Colonic mucosa (tissue), 4 donors: ENCODE results near the gene DPM2. TPM values are rescaled to one million over a fixed set of nuclear protein-coding genes. Genes with fewer than 3 reads are reported as not detected.
A peak's percentile ranks its signal among the peaks of the same experiment; 100 is the strongest.

Experiments used
- DNase-seq: peaks from one replicate; pipeline ENCODE4 v3.0.0-alpha.2; 2020
- H3K27ac ChIP-seq: fragments of 200-600 bp; one replicate; pipeline ENCODE4 v1.8.0; 2021
- H3K27me3 ChIP-seq: fragments of 200-600 bp; one replicate; pipeline ENCODE4 v1.8.0; 2021
- H3K36me3 ChIP-seq: fragments of 200-600 bp; one replicate; pipeline ENCODE4 v1.8.0; 2021
- H3K4me1 ChIP-seq: fragments of 200-600 bp; one replicate; pipeline ENCODE4 v1.8.0; 2021; ENCODE audit warnings: mild to moderate bottlenecking
- H3K4me3 ChIP-seq: fragments of 200-600 bp; one replicate; pipeline ENCODE4 v1.8.0; 2021
- H3K9ac ChIP-seq, 2 donors: one replicate each; pipeline ENCODE4 v1.7.0; 2013; ENCODE audit warnings: control low read depth in 2 of 2, low read depth in 2 of 2, low read length in 2 of 2
- H3K9me3 ChIP-seq: fragments of 200-600 bp; one replicate; pipeline ENCODE4 v1.8.0; 2021
- CTCF ChIP-seq: fragments of 200-600 bp; IDR thresholded peaks from one replicate; pipeline ENCODE4 v1.8.0; 2022; ENCODE audit warnings: antibody characterized with exemption, mild to moderate bottlenecking
- intact Hi-C: fragments of 100-400 bp; cut with DNase I; formaldehyde crosslinking; loops from one replicate; pipeline ENCODE4 v1.14.1; 2022
- total RNA-seq, 2 donors: library from RNA; stranded (reverse); fragmentation: NEBNext Ultra II Directional in 1 of 2; extraction: Animal tissue kit (Norgen Biotek cat#: 25700) in 1 of 2; gene quantifications; one replicate each; pipeline ENCODE4 v1.2.1, GENCODE V29; 2021
- donor health status: healthy.
- donor health status: DM: no; HTN: no; CAD: no.
- donor health status: DM: no; HTN: no; CAD: no.

Gene DPM2
- total RNA-seq, 2 donors from 2014 or later = 25.7 to 38.9 TPM

- Histone ChIP-seq H3K9ac (peak overlapping the region; percentile 16 to 63), H3K36me3 (no peaks in the 10 kb centered on the region), H3K27ac (peak overlapping the region; percentile 57), H3K27me3 (no peaks in the 10 kb centered on the region), H3K9me3 (no peaks in the 10 kb centered on the region), H3K4me1 (peaks cover 31% of the 10 kb centered on the region), H3K4me3 (no peak overlapping the region)
- intact Hi-C loops = loop anchor here (5.0 kb wide), 1 partner anchor 128 kb away; the partner anchor contains the start of gene CDK9
- peak; percentile 67 for DNase-seq
- TF ChIP-seq CTCF = no peak
Observed at GRCh38 chr9:127915325-127915752, 22.3 kb downstream of the DPM2 start.

GRCh38 chr9:127913682-127914081 is 24.0 kb downstream of the DPM2 start:
- no peak for TF ChIP-seq CTCF
- H3K27me3 ChIP-seq = no peaks in the 10 kb centered on the region
- peak overlapping the region; percentile 73 for H3K27ac ChIP-seq
- DNase-seq = peak; percentile 64
- no peak overlapping the region for H3K4me3 ChIP-seq
- H3K9me3 ChIP-seq = no peaks in the 10 kb centered on the region
- intact Hi-C loops = no loop called here
- peaks cover 29% of the 10 kb centered on the region for H3K4me1 ChIP-seq
- no peak overlapping the region for H3K9ac ChIP-seq
- no peaks in the 10 kb centered on the region for H3K36me3 ChIP-seq

GRCh38 chr9:127912882-127913281 is 24.8 kb downstream of the DPM2 start:
- peak; percentile 88 for DNase-seq
- H3K4me1 ChIP-seq = peaks cover 22% of the 10 kb centered on the region
- H3K27ac ChIP-seq = peak overlapping the region; percentile 73
- intact Hi-C loops = no loop called here
- H3K9me3 ChIP-seq = no peaks in the 10 kb centered on the region
- no peak for TF ChIP-seq CTCF
- no peak overlapping the region for H3K4me3 ChIP-seq
- H3K27me3 ChIP-seq = no peaks in the 10 kb centered on the region
- H3K9ac ChIP-seq = peak overlapping the region in 1 of 2 donors; percentile 55
- no peaks in the 10 kb centered on the region for H3K36me3 ChIP-seq

- Histone ChIP-seq H3K9me3 (no peaks in the 10 kb centered on the region), H3K27me3 (no peaks in the 10 kb centered on the region), H3K27ac (peak overlapping the region; percentile 73), H3K4me1 (peaks cover 20% of the 10 kb centered on the region), H3K9ac (peak overlapping the region in 1 of 2 donors; percentile 55), H3K36me3 (no peaks in the 10 kb centered on the region), H3K4me3 (no peak overlapping the region)
- TF ChIP-seq CTCF = no peak
- intact Hi-C loops = no loop called here
- peak; percentile 32 for DNase-seq
Observed at GRCh38 chr9:127912296-127912695, 25.4 kb downstream of the DPM2 start.

- Histone ChIP-seq H3K27me3 (no peaks in the 10 kb centered on the region), H3K9ac (peak overlapping the region; percentile 13 to 34), H3K4me3 (no peak overlapping the region), H3K36me3 (no peaks in the 10 kb centered on the region), H3K27ac (no peak overlapping the region), H3K9me3 (no peaks in the 10 kb centered on the region), H3K4me1 (peaks cover 31% of the 10 kb centered on the region)
- peak; percentile 69 for DNase-seq
- intact Hi-C loops = no loop called here
- no peak for TF ChIP-seq CTCF
Observed at GRCh38 chr9:127910613-127911205, 26.9 kb downstream of the DPM2 start.
